Uterus (tissue), 4 donors: ENCODE data around the gene SNCB. TPM values are rescaled to one million over a fixed set of nuclear protein-coding genes. Genes with fewer than 3 reads are reported as not detected.

Experiments
- DNase-seq, 2 donors: peaks; one replicate each; pipeline ENCODE4 v3.0.0-alpha.2; 2019 to 2020
- H3K27ac ChIP-seq, 2 donors: fragments of 200-600 bp; sonication (generic); 1 replicate in 1 of 2; 2 replicates in 1 of 2; pipeline ENCODE4 v1.5.1; 2016 to 2018
- H3K27me3 ChIP-seq, 2 donors: fragments of 200-600 bp; sonication (generic); one replicate each; pipeline ENCODE4 v1.5.1; 2018 to 2019; ENCODE audit warnings: control low read depth in 1 of 2
- H3K36me3 ChIP-seq, 2 donors: fragments of 200-600 bp; sonication (generic); one replicate each; pipeline ENCODE4 v1.5.1; 2019; ENCODE audit warnings: control low read depth in 1 of 2
- H3K4me1 ChIP-seq, 2 donors: fragments of 200-600 bp; sonication (generic); one replicate each; pipeline ENCODE4 v1.5.1; 2018 to 2019; ENCODE audit warnings: control low read depth in 1 of 2
- H3K4me3 ChIP-seq, 2 donors: fragments of 200-600 bp; sonication (generic); 1 replicate in 1 of 2; 2 replicates in 1 of 2; pipeline ENCODE4 v1.5.1; 2018 to 2019; ENCODE audit warnings: mild to moderate bottlenecking in 1 of 2
- H3K9me3 ChIP-seq, 2 donors: fragments of 200-600 bp; sonication (generic); one replicate each; pipeline ENCODE4 v1.5.1; 2019; ENCODE audit warnings: control low read depth in 1 of 2
- CTCF ChIP-seq, 4 experiments: fragments of 200-600 bp in 2 of 4; fragments of 450-650 bp in 2 of 4; sonication (generic) in 2 of 4; IDR thresholded peaks; one replicate each; pipeline ENCODE4 v1.5.1; 2016 to 2019; ENCODE audit warnings: antibody characterized with exemption in 4 of 4, mild to moderate bottlenecking in 2 of 4, moderate library complexity in 1 of 4
- POLR2A ChIP-seq, 2 donors: fragments of 450-650 bp; IDR thresholded peaks; one replicate each; pipeline ENCODE4 v1.6.1; 2016; ENCODE audit warnings: antibody characterized with exemption in 2 of 2, mild to moderate bottlenecking in 1 of 2, moderate library complexity in 1 of 2
- intact Hi-C: fragments of 100-400 bp; cut with DNase I; formaldehyde crosslinking; loops from one replicate; pipeline ENCODE4 v1.15.1; 2023; ENCODE audit warnings: low total_unique reads
- total RNA-seq, 4 donors: library from RNA; depleted of rRNA in 3 of 4; stranded (reverse); fragments of >200 nt in 3 of 4; gene quantifications; one replicate each; pipeline versions ENCODE4 v1.1.0 to v1.2.4, GENCODE V29; 2014 to 2023
- donor health status: DM: yes; HTN: yes; CAD: no.

Gene SNCB
- total RNA-seq, 4 donors from 2014 or later, result not detected

- no peak for DNase-seq
- peaks cover 0 to 6% of the 10 kb centered on the region in 2 donors for H3K4me1 ChIP-seq
- H3K27me3 ChIP-seq, result no peaks in the 10 kb centered on the region
- TF ChIP-seq POLR2A (IDR thresholded peaks at IDR 0.05) (no peak), CTCF (IDR thresholded peaks at IDR 0.05) (no peak)
- H3K9me3 ChIP-seq, result no peaks in the 10 kb centered on the region
- peak overlapping the region; percentile 66 to 79 for H3K27ac ChIP-seq
- intact Hi-C loops, result no loop called here
- no peak overlapping the region for H3K4me3 ChIP-seq
- no peaks in the 10 kb centered on the region for H3K36me3 ChIP-seq
These were observed 15.8 kb upstream of the SNCB start for GRCh38 chr5:176646049-176646706.

- Histone ChIP-seq H3K9me3 (no peaks in the 10 kb centered on the region), H3K27me3 (no peaks in the 10 kb centered on the region), H3K36me3 (no peaks in the 10 kb centered on the region), H3K4me1 (peaks cover 0 to 6% of the 10 kb centered on the region in 2 donors), H3K27ac (no peak overlapping the region), H3K4me3 (no peak overlapping the region)
- intact Hi-C loops, result no loop called here
- DNase-seq, result no peak
- TF ChIP-seq POLR2A (IDR thresholded peaks at IDR 0.05) (no peak), CTCF (IDR thresholded peaks at IDR 0.05) (no peak)
These were observed 14.7 kb upstream of the SNCB start for GRCh38 chr5:176644878-176645670.

GRCh38 chr5:176644294-176644693 is 14.0 kb upstream of the SNCB start:
- Histone ChIP-seq H3K4me1 (peaks cover 0 to 6% of the 10 kb centered on the region in 2 donors), H3K4me3 (no peak overlapping the region), H3K36me3 (no peaks in the 10 kb centered on the region), H3K27me3 (no peaks in the 10 kb centered on the region), H3K27ac (no peak overlapping the region), H3K9me3 (no peaks in the 10 kb centered on the region)
- TF ChIP-seq POLR2A (IDR thresholded peaks at IDR 0.05) (no peak), CTCF (IDR thresholded peaks at IDR 0.05) (no peak)
- no peak for DNase-seq
- intact Hi-C loops, result no loop called here

GRCh38 chr5:176643491-176644219 is 13.3 kb upstream of the SNCB start:
- TF ChIP-seq POLR2A (IDR thresholded peaks at IDR 0.05), result no peak
- TF ChIP-seq CTCF (IDR thresholded peaks at IDR 0.05), result no peak
- Histone ChIP-seq H3K4me1 (peaks cover 0 to 6% of the 10 kb centered on the region in 2 donors), H3K4me3 (no peak overlapping the region), H3K27ac (no peak overlapping the region), H3K9me3 (no peaks in the 10 kb centered on the region), H3K36me3 (no peaks in the 10 kb centered on the region), H3K27me3 (no peaks in the 10 kb centered on the region)
- intact Hi-C loops, result no loop called here
- no peak for DNase-seq
